Colonic mucosa (tissue), 4 donors: Measurements from ENCODE around the gene LYZL2. TPM values are rescaled to one million over a fixed set of nuclear protein-coding genes. Genes with fewer than 3 reads are reported as not detected.
A peak's percentile ranks its signal among the peaks of the same experiment; 100 is the strongest.
"Not testable (repeated sequence)": the region's sequence is repeated elsewhere in the genome, so short reads cannot be mapped to it uniquely, and the experiment has no call there.

Source experiments
- DNase-seq: peaks from one replicate; pipeline ENCODE4 v3.0.0-alpha.2; 2020
- H3K27ac ChIP-seq: fragments of 200-600 bp; one replicate; pipeline ENCODE4 v1.8.0; 2021
- H3K27me3 ChIP-seq: fragments of 200-600 bp; one replicate; pipeline ENCODE4 v1.8.0; 2021
- H3K36me3 ChIP-seq: fragments of 200-600 bp; one replicate; pipeline ENCODE4 v1.8.0; 2021
- H3K4me1 ChIP-seq: fragments of 200-600 bp; one replicate; pipeline ENCODE4 v1.8.0; 2021; ENCODE audit warnings: mild to moderate bottlenecking
- H3K4me3 ChIP-seq: fragments of 200-600 bp; one replicate; pipeline ENCODE4 v1.8.0; 2021
- H3K9ac ChIP-seq, 2 donors: one replicate each; pipeline ENCODE4 v1.7.0; 2013; ENCODE audit warnings: control low read depth in 2 of 2, low read depth in 2 of 2, low read length in 2 of 2
- H3K9me3 ChIP-seq: fragments of 200-600 bp; one replicate; pipeline ENCODE4 v1.8.0; 2021
- intact Hi-C: fragments of 100-400 bp; cut with DNase I; formaldehyde crosslinking; loops from one replicate; pipeline ENCODE4 v1.14.1; 2022
- total RNA-seq, 2 donors: library from RNA; stranded (reverse); fragmentation: NEBNext Ultra II Directional in 1 of 2; extraction: Animal tissue kit (Norgen Biotek cat#: 25700) in 1 of 2; gene quantifications; one replicate each; pipeline ENCODE4 v1.2.1, GENCODE V29; 2021
- TF ChIP-seq, protein P1 (sequence below): fragments of 200-600 bp; IDR thresholded peaks from one replicate; pipeline ENCODE4 v1.8.0; 2022; ENCODE audit warnings: antibody characterized with exemption, mild to moderate bottlenecking
- donor health status: healthy.
- donor health status: DM: no; HTN: no; CAD: no.
- donor health status: DM: no; HTN: no; CAD: no.

The LYZL2 gene
- total RNA-seq, 2 donors from 2014 or later: not detected

DNA sequence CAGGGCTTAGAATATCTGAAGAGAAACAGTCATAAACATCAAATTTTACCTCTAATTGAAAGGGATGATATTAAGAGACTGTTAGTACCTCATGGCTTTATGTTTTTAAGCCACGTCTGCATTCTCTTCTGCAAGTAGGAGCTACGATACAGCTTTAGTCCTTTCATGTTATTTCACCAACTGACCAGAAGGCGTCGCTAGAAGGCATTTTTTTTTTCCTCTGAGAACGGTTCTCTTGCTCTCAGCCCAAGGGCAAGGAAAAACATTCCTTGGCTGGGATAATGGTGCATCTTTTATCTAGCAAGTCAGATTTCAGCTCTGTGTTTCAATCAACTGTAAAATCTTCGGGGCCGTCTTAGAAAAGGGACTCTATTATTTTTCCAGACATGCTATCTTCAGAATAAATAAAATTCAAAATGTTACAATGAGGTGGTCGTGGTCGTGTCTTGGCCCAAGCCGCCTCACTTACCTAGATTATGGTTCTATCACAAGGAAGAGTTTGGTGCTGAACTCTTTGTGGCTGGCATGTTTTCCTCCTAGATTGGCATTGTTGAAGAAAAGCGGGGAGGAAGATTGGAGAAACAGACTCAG is 41.6 kb upstream of the LYZL2 start:
- Histone ChIP-seq H3K27ac (no peak overlapping the region), H3K9ac (no peak overlapping the region), H3K4me1 (no peaks in the 10 kb centered on the region), H3K36me3 (no peaks in the 10 kb centered on the region), H3K27me3 (no peaks in the 10 kb centered on the region), H3K9me3 (no peaks in the 10 kb centered on the region), H3K4me3 (no peak overlapping the region)
- DNase-seq: peak; percentile 48
- intact Hi-C loops: no loop called here
- TF ChIP-seq, protein P1, sequence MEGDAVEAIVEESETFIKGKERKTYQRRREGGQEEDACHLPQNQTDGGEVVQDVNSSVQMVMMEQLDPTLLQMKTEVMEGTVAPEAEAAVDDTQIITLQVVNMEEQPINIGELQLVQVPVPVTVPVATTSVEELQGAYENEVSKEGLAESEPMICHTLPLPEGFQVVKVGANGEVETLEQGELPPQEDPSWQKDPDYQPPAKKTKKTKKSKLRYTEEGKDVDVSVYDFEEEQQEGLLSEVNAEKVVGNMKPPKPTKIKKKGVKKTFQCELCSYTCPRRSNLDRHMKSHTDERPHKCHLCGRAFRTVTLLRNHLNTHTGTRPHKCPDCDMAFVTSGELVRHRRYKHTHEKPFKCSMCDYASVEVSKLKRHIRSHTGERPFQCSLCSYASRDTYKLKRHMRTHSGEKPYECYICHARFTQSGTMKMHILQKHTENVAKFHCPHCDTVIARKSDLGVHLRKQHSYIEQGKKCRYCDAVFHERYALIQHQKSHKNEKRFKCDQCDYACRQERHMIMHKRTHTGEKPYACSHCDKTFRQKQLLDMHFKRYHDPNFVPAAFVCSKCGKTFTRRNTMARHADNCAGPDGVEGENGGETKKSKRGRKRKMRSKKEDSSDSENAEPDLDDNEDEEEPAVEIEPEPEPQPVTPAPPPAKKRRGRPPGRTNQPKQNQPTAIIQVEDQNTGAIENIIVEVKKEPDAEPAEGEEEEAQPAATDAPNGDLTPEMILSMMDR: peak; percentile 80

DNA sequence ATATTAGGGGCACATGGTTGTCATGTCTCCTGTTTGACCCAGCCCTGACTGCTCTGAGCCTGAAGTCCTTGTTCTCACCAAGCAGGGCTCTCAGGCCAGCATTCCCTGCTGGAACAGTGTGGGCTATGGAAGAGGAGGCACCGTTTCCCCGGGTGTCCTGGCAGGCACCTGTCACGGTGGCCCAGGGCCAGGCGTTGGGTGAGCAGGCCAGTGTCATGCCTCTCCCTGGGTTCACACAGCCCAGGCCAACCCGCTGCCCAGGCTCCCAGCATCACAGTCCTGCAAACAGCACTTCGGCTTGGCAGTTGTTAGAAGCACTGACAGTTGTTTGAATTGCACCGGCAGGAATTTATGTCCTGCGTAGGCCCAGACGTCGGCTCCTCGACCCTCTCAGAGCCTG is 38.4 kb upstream of the LYZL2 start:
- DNase-seq, H3K9me3 ChIP-seq, H3K9ac ChIP-seq, H3K27ac ChIP-seq, H3K4me3 ChIP-seq, H3K4me1 ChIP-seq, H3K27me3 ChIP-seq, intact Hi-C loops, H3K36me3 ChIP-seq: not testable (repeated sequence)

- H3K4me3 ChIP-seq, H3K36me3 ChIP-seq, DNase-seq, intact Hi-C loops, H3K4me1 ChIP-seq, H3K9ac ChIP-seq, H3K27me3 ChIP-seq, H3K9me3 ChIP-seq, H3K27ac ChIP-seq: not testable (repeated sequence)
These were observed 33.9 kb upstream of the LYZL2 start for GRCh38 chr10:30663403-30663802.

- H3K27me3 ChIP-seq: no peaks in the 10 kb centered on the region
- no peaks in the 10 kb centered on the region for H3K9me3 ChIP-seq
- no peaks in the 10 kb centered on the region for H3K4me1 ChIP-seq
- H3K36me3 ChIP-seq: no peaks in the 10 kb centered on the region
- no peak overlapping the region for H3K27ac ChIP-seq
- no peak overlapping the region for H3K9ac ChIP-seq
- intact Hi-C loops: no loop called here
- TF ChIP-seq, protein P1: no peak
- no peak for DNase-seq
- no peak overlapping the region for H3K4me3 ChIP-seq
These were observed 33.3 kb upstream of the LYZL2 start for GRCh38 chr10:30662814-30663213.

DNA sequence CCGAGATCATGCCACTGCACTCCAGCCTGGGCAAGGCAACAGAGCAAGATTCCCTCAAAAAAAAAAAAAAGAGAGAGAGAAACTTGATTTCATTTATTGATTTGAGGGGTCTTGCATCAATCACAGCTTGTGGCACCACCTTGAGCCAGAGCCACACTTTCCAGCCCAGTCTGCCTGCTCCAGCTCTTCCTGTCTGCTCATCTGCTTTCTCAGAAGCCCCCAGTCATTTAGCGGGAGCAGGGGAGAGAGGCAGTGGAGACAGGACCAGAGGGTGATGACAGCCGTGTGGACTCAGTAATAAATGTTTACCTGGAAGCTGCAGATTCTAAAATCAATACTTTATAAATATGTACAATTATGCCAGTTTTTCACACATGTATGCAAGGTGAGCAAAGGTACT is 30.8 kb upstream of the LYZL2 start:
- H3K27me3 ChIP-seq, H3K9ac ChIP-seq, H3K4me1 ChIP-seq, H3K36me3 ChIP-seq, intact Hi-C loops, H3K9me3 ChIP-seq, H3K4me3 ChIP-seq, DNase-seq, H3K27ac ChIP-seq: not testable (repeated sequence)

DNA sequence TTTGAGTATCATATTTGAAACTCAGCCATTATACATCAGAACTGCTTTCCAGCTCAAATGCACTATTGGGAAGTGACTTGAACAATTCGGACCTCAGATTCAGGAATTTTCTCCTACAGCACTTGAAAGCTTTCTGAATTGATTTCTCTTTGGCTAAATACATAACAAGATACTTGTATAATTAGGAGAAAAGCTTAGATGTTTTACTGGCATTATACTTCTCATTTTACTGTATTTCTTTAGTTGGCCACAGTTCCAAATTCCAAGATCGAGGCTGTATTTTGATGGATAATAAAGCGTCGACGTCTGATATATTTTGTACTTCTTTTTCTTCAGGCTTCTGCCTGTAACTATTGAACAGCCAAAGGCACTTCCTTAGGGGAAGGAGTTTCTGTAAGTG is 26.7 kb upstream of the LYZL2 start:
- TF ChIP-seq, protein P1: no peak
- no peak overlapping the region for H3K4me3 ChIP-seq
- no peak for DNase-seq
- H3K9ac ChIP-seq: no peak overlapping the region
- H3K9me3 ChIP-seq: no peaks in the 10 kb centered on the region
- intact Hi-C loops: no loop called here
- no peak overlapping the region for H3K27ac ChIP-seq
- no peaks in the 10 kb centered on the region for H3K4me1 ChIP-seq
- H3K36me3 ChIP-seq: no peaks in the 10 kb centered on the region
- no peaks in the 10 kb centered on the region for H3K27me3 ChIP-seq

DNA sequence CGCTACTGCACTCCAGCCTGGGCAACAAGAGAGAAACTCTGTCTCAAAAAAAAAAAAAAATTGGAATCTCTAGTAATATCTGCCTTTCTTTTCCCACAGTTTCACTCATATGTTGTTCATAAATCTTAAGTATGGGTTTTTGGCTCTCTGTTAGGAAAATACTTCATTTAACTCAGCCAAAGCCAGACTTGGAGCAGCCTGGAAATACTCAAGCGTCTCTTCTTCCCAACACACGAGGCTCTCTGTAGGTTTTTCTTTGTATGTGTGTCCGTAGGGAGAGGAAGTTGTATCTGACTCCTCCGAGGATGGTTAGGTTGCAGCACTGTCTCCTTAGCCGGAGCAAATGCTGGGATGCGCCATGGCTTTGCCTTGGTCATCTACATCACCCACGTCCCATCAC is 25.4 kb upstream of the LYZL2 start:
- H3K4me1 ChIP-seq, intact Hi-C loops, H3K9ac ChIP-seq, H3K27ac ChIP-seq, H3K9me3 ChIP-seq, H3K4me3 ChIP-seq, DNase-seq, H3K36me3 ChIP-seq, H3K27me3 ChIP-seq: not testable (repeated sequence)

DNA sequence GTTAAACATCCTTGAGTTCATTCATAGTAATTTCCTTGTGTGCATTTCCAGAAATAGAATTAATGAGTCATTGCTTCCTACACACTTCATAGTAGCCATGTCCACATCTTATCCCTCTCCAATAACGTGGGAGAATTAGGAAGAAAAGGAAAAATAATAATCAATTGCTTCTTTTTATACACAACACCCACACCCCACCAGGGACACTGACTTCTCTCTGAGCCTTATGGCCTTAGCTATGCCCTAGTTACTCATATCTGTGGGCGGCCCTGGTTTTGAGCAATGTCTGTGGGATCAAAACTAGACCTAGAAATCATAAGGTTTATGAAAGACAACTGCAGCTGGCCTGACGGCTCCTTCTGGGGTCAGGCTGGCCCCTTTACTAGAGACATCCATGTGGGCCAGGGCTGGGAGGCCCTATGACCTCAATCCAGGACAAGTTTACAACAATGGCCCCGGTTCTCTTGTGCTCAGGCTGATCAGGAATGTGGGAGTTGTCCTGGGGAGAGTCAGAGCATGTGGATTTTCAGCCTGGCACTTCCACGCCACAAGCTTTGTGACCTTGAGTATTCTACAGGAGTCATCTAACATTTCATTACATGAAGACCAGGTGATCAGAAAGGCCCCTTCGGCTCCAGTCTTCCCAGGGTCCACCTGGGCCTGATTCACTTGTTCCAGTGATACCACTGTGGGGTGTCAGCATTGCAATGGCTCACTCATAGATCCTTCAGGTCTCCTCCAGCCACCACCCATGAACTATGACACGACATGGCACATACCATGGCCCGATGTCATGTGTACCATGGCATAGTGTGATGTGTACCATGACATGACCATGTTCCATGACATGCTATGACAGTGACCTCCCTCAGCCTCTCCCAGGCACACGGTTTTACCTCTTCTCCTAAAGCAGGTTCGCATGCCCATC is 22.2 kb upstream of the LYZL2 start:
- H3K4me1 ChIP-seq, H3K9me3 ChIP-seq, H3K4me3 ChIP-seq, DNase-seq, H3K27ac ChIP-seq, H3K27me3 ChIP-seq, H3K9ac ChIP-seq, H3K36me3 ChIP-seq, intact Hi-C loops: not testable (repeated sequence)
